Calu3 (cell line): Measurements from ENCODE around the gene UNC13B. TPM values are rescaled to one million over a fixed set of nuclear protein-coding genes. Genes with fewer than 3 reads are reported as not detected.
"Not testable (repeated sequence)": the region's sequence is repeated elsewhere in the genome, so short reads cannot be mapped to it uniquely, and the experiment has no call there.

Source experiments
- BruUV-seq: library from RNA; stranded (reverse); fragments of 400-500 nt; replicated peaks from 2 replicates; lab custom pipeline; 2021; lab: Mats Ljungman, UMichigan
- CTCF ChIA-PET: fragments of 300-600 bp; sonication (Branson Sonifier 250); formaldehyde crosslinking; loops from one replicate; lab custom pipeline; 2022; ENCODE audit warnings: antibody characterized with exemption; lab: Charles Lee
- DNase-seq: peaks from one replicate; pipeline ENCODE4 v3.0.0; 2022
- H3K27ac Mint-ChIP-seq: one replicate; pipeline ENCODE4 v1.8.0; 2022; ENCODE audit warnings: mixed read lengths; ENCODE audit not compliant: unreplicated experiment
- H3K27me3 Mint-ChIP-seq: one replicate; pipeline ENCODE4 v1.8.0; 2022; ENCODE audit warnings: mixed read lengths; ENCODE audit not compliant: unreplicated experiment
- H3K36me3 Mint-ChIP-seq: one replicate; pipeline ENCODE4 v1.8.0; 2022; ENCODE audit warnings: mild to moderate bottlenecking, moderate library complexity, mixed read lengths; ENCODE audit not compliant: insufficient read depth, unreplicated experiment
- H3K4me1 Mint-ChIP-seq: one replicate; pipeline ENCODE4 v1.8.0; 2022; ENCODE audit warnings: mild to moderate bottlenecking, low read depth, mixed read lengths; ENCODE audit not compliant: unreplicated experiment
- H3K4me3 Mint-ChIP-seq: one replicate; pipeline ENCODE4 v1.8.0; 2022; ENCODE audit warnings: mild to moderate bottlenecking, low read depth, moderate library complexity, mixed read lengths; ENCODE audit not compliant: unreplicated experiment
- H3K9me3 Mint-ChIP-seq: one replicate; pipeline ENCODE4 v1.8.0; 2022; ENCODE audit warnings: low read depth, mixed read lengths; ENCODE audit not compliant: unreplicated experiment
- CTCF ChIP-seq: fragments of 200-600 bp; IDR thresholded peaks from one replicate; pipeline ENCODE4 v1.8.0; 2022; ENCODE audit warnings: antibody characterized with exemption; ENCODE audit not compliant: unreplicated experiment
- intact Hi-C: fragments of 100-400 bp; cut with micrococcal nuclease; formaldehyde crosslinking; loops from one replicate; pipeline ENCODE4 v1.10.0; 2022; ENCODE audit not compliant: unreplicated experiment
- total RNA-seq: library from RNA; stranded (reverse); gene quantifications from 2 replicates; pipeline ENCODE4 v1.2.3, GENCODE V29; 2022

The UNC13B gene
- total RNA-seq, 1 experiment from 2014 or later, result 20.4 TPM

- H3K4me3 Mint-ChIP-seq, result no peak overlapping the region
- intact Hi-C loops, result no loop called here
- no peaks in the 10 kb centered on the region for H3K4me1 Mint-ChIP-seq
- no peaks in the 10 kb centered on the region for H3K27me3 Mint-ChIP-seq
- no peaks in the 10 kb centered on the region for H3K9me3 Mint-ChIP-seq
- no peak overlapping the region for H3K27ac Mint-ChIP-seq
- no peak for DNase-seq
- BruUV-seq, result no TSS peak
- no peak for TF ChIP-seq CTCF
- CTCF ChIA-PET, result interaction anchor here (0.5 kb wide), 1 partner anchor 355 kb away, joined by 3 read pairs; no protein-coding TSS in a partner anchor
- no peaks in the 10 kb centered on the region for H3K36me3 Mint-ChIP-seq
These were observed 244.6 kb downstream of the UNC13B start for GRCh38 chr9:35406183-35406959.

GRCh38 chr9:35407846-35408245 is 246.0 kb downstream of the UNC13B start:
- no peaks in the 10 kb centered on the region for H3K27me3 Mint-ChIP-seq
- H3K27ac Mint-ChIP-seq, result no peak overlapping the region
- intact Hi-C loops, result no loop called here
- CTCF ChIA-PET, result no interaction called here
- H3K9me3 Mint-ChIP-seq, result peaks cover 8% of the 10 kb centered on the region
- no peak for DNase-seq
- H3K36me3 Mint-ChIP-seq, result peaks cover 4% of the 10 kb centered on the region
- no peak overlapping the region for H3K4me3 Mint-ChIP-seq
- no peaks in the 10 kb centered on the region for H3K4me1 Mint-ChIP-seq
- no peak for TF ChIP-seq CTCF
- no TSS peak for BruUV-seq

GRCh38 chr9:35409434-35409833 is 247.6 kb downstream of the UNC13B start:
- H3K36me3 Mint-ChIP-seq, H3K27me3 Mint-ChIP-seq, H3K4me3 Mint-ChIP-seq, CTCF ChIA-PET, DNase-seq, intact Hi-C loops, BruUV-seq, H3K27ac Mint-ChIP-seq, H3K4me1 Mint-ChIP-seq, H3K9me3 Mint-ChIP-seq: not testable (repeated sequence)

- intact Hi-C loops, result no loop called here
- H3K27ac Mint-ChIP-seq, result no peak overlapping the region
- no TSS peak for BruUV-seq
- H3K4me3 Mint-ChIP-seq, result no peak overlapping the region
- no peak for TF ChIP-seq CTCF
- CTCF ChIA-PET, result no interaction called here
- no peak for DNase-seq
- peaks cover 11% of the 10 kb centered on the region for H3K9me3 Mint-ChIP-seq
- H3K4me1 Mint-ChIP-seq, result no peaks in the 10 kb centered on the region
- H3K36me3 Mint-ChIP-seq, result peaks cover 7% of the 10 kb centered on the region
- no peaks in the 10 kb centered on the region for H3K27me3 Mint-ChIP-seq
These were observed 253.1 kb downstream of the UNC13B start for GRCh38 chr9:35414889-35415288.
